H9 (cell line): Measurements from ENCODE around the gene RBMS3. TPM values are rescaled to one million over a fixed set of nuclear protein-coding genes. Genes with fewer than 3 reads are reported as not detected.

Source experiments
- DNase-seq: peaks from one replicate; pipeline ENCODE4 v3.0.0-alpha.2; 2017
- H2AFZ ChIP-seq: one replicate; pipeline ENCODE4 v1.6.1; 2013; ENCODE audit warnings: mild to moderate bottlenecking, low read length, control low read depth, moderate library complexity
- H2AK5ac ChIP-seq: 2 replicates; pipeline ENCODE4 v1.6.1; 2013; ENCODE audit warnings: low read length, control low read depth, mixed read lengths; ENCODE audit not compliant: insufficient read length
- H2BK120ac ChIP-seq: one replicate; pipeline ENCODE4 v1.6.1; 2013; ENCODE audit warnings: low read depth, mild to moderate bottlenecking, low read length, control low read depth, inconsistent platforms; ENCODE audit not compliant: poor library complexity, severe bottlenecking
- H2BK12ac ChIP-seq: 2 replicates; pipeline ENCODE4 v1.6.1; 2013; ENCODE audit warnings: low read length, control low read depth, mixed read lengths, low read depth; ENCODE audit not compliant: insufficient read length
- H2BK15ac ChIP-seq: 2 replicates; pipeline ENCODE4 v1.6.1; 2013; ENCODE audit warnings: low read depth, low read length, control low read depth
- H2BK20ac ChIP-seq: one replicate; pipeline ENCODE4 v1.6.1; 2013; ENCODE audit warnings: low read depth, mild to moderate bottlenecking, low read length, control low read depth, inconsistent platforms; ENCODE audit not compliant: poor library complexity, severe bottlenecking
- H2BK5ac ChIP-seq: 2 replicates; pipeline ENCODE4 v1.6.1; 2013; ENCODE audit warnings: low read length, control low read depth, mixed read lengths; ENCODE audit not compliant: insufficient read length
- H3K14ac ChIP-seq: 2 replicates; pipeline ENCODE4 v1.6.1; 2013; ENCODE audit warnings: low read length, control low read depth; ENCODE audit not compliant: insufficient read depth
- H3K18ac ChIP-seq: 2 replicates; pipeline ENCODE4 v1.6.1; 2013; ENCODE audit warnings: low read depth, mild to moderate bottlenecking, mixed read lengths, low read length, control low read depth; ENCODE audit not compliant: insufficient read length
- H3K23ac ChIP-seq: 2 replicates; pipeline ENCODE4 v1.6.1; 2013; ENCODE audit warnings: low read length, control low read depth, mixed read lengths, low read depth; ENCODE audit not compliant: insufficient read length
- H3K23me2 ChIP-seq: 2 replicates; pipeline ENCODE4 v1.6.1; 2013; ENCODE audit warnings: low read depth, mild to moderate bottlenecking, mixed read lengths, low read length, control low read depth; ENCODE audit not compliant: insufficient read length, poor library complexity, severe bottlenecking
- H3K27ac ChIP-seq: 2 replicates; pipeline ENCODE4 v1.5.1; 2013; ENCODE audit warnings: low read length, control low read depth, mixed read lengths, low read depth; ENCODE audit not compliant: insufficient read length
- H3K27me3 ChIP-seq: 2 replicates; pipeline ENCODE4 v1.6.1; 2013; ENCODE audit warnings: low read length, control low read depth, inconsistent platforms; ENCODE audit not compliant: insufficient read depth
- H3K4ac ChIP-seq: 2 replicates; pipeline ENCODE4 v1.6.1; 2013; ENCODE audit warnings: low read depth, mild to moderate bottlenecking, control low read depth, inconsistent platforms, low read length, moderate library complexity
- H3K4me1 ChIP-seq: 2 replicates; pipeline ENCODE4 v1.6.1; 2013; ENCODE audit warnings: low read length, control low read depth, inconsistent platforms; ENCODE audit not compliant: insufficient read depth
- H3K4me2 ChIP-seq: 2 replicates; pipeline ENCODE4 v1.6.1; 2013; ENCODE audit warnings: low read length, control low read depth, mixed read lengths; ENCODE audit not compliant: insufficient read length, insufficient read depth
- H3K56ac ChIP-seq: 2 replicates; pipeline ENCODE4 v1.6.1; 2013; ENCODE audit warnings: low read depth, mild to moderate bottlenecking, mixed read lengths, low read length, control low read depth; ENCODE audit not compliant: insufficient read length
- H3K79me1 ChIP-seq: 2 replicates; pipeline ENCODE4 v1.6.1; 2013; ENCODE audit warnings: low read depth, mild to moderate bottlenecking, moderate library complexity, low read length, control low read depth, inconsistent platforms; ENCODE audit not compliant: insufficient read depth, poor library complexity, severe bottlenecking
- H3K79me2 ChIP-seq: 2 replicates; pipeline ENCODE4 v1.6.1; 2013; ENCODE audit warnings: low read length, control low read depth, inconsistent platforms; ENCODE audit not compliant: insufficient read depth
- H3K9ac ChIP-seq: 2 replicates; pipeline ENCODE4 v1.6.1; 2013; ENCODE audit warnings: low read length, control low read depth, mixed read lengths; ENCODE audit not compliant: insufficient read length; ENCODE audit errors: extremely low read depth
- H3K9me3 ChIP-seq: one replicate; pipeline ENCODE4 v1.6.1; 2013; ENCODE audit warnings: low read depth, low read length, inconsistent platforms; ENCODE audit not compliant: control insufficient read depth
- H3T11ph ChIP-seq: one replicate; pipeline ENCODE4 v1.6.1; 2013; ENCODE audit warnings: mild to moderate bottlenecking, low read length, control low read depth, inconsistent platforms
- H4K20me1 ChIP-seq: one replicate; pipeline ENCODE4 v1.6.1; 2013; ENCODE audit not compliant: control insufficient read depth, insufficient read length, insufficient read depth
- H4K5ac ChIP-seq: 2 replicates; pipeline ENCODE4 v1.6.1; 2013; ENCODE audit warnings: low read depth, mild to moderate bottlenecking, mixed read lengths, low read length, control low read depth; ENCODE audit not compliant: insufficient read length
- H4K8ac ChIP-seq: replicated peaks from 2 replicates; pipeline ENCODE4 v1.6.1; 2013; ENCODE audit warnings: low read length, control low read depth, mixed read lengths, low read depth; ENCODE audit not compliant: insufficient read length
- H4K91ac ChIP-seq: 2 replicates; pipeline ENCODE4 v1.6.1; 2013; ENCODE audit warnings: low read depth, mild to moderate bottlenecking, moderate library complexity, mixed read lengths, low read length, control low read depth; ENCODE audit not compliant: insufficient read length
- H3K27ac Mint-ChIP-seq, 3 experiments: 2 replicates in 2 of 3; 3 replicates in 1 of 3; pipeline ENCODE4 v1.8.0; 2020 to 2021; ENCODE audit warnings: mixed read lengths in 3 of 3, mild to moderate bottlenecking in 1 of 3, moderate library complexity in 1 of 3
- H3K27me3 Mint-ChIP-seq: 2 replicates; pipeline ENCODE4 v1.8.0; 2021; ENCODE audit warnings: low read depth, mild to moderate bottlenecking, moderate library complexity, mixed read lengths
- H3K36me3 Mint-ChIP-seq, 3 experiments: 2 replicates in 2 of 3; 3 replicates in 1 of 3; pipeline ENCODE4 v1.8.0; 2020 to 2021; ENCODE audit warnings: low read depth in 3 of 3, mixed read lengths in 3 of 3; ENCODE audit not compliant: insufficient read depth in 1 of 3
- H3K4me1 Mint-ChIP-seq, 2 experiments: 2 replicates each; pipeline ENCODE4 v1.8.0; 2020; ENCODE audit warnings: mixed read lengths in 2 of 2
- H3K4me3 Mint-ChIP-seq, 2 experiments: 2 replicates in 1 of 2; 3 replicates in 1 of 2; pipeline ENCODE4 v1.8.0; 2020 to 2021; ENCODE audit warnings: mild to moderate bottlenecking in 2 of 2, mixed read lengths in 2 of 2, moderate library complexity in 1 of 2
- H3K9me3 Mint-ChIP-seq, 2 experiments: 2 replicates in 1 of 2; 3 replicates in 1 of 2; pipeline ENCODE4 v1.8.0; 2020; ENCODE audit warnings: mild to moderate bottlenecking in 2 of 2, mixed read lengths in 2 of 2, moderate library complexity in 1 of 2
- CTCF ChIP-seq: fragments of 200-600 bp; sonication (generic); conservative IDR thresholded peaks from 3 replicates; pipeline ENCODE4 v1.8.0; 2021; ENCODE audit warnings: antibody characterized with exemption, mild to moderate bottlenecking
- WGBS: extraction: QIAGEN DNeasy Blood & Tissue Kit; methylation state at CpG from one replicate; pipeline ENCODE4 v1.1.7; 2013; ENCODE audit warnings: missing lambda C conversion rate, low lambda C conversion rate, mixed read lengths; ENCODE audit not compliant: insufficient read length; ENCODE audit errors: extremely low coverage; 5-methylcytosine and 5-hydroxymethylcytosine counted together
- total RNA-seq: library from RNA; stranded (reverse); gene quantifications from 2 replicates; pipeline ENCODE4 v1.2.1, GENCODE V29; 2021

RBMS3 gene
- total RNA-seq, 1 experiment from 2014 or later: 8.1 TPM

DNA sequence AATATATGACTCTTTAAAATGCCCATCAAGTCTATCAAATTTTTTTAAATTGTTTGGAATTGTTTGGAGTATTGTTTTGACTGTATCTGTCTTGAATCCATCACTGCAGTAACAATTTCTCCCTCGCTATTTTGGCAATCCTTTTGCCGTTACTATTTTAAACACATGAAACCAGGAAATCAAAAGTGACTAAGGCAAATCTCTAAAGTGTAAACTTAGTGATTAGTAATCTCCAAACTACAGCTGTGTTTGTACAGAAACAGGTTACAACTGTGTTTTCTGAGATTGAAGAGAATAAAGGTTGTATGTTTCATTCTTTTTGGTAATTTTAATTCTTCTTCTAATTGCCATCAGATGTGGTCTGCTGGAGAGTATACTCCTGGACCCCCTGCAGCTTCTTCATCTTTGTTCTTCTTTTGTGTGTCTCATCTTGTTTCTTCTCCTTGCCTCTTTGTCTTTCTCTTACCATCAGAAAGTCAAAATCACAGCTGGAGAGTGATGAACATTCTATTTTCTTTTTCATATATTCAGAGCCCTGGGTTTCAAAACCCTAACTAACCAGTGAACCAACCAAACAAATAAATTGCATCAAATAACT lies 465.4 kb downstream of the RBMS3 start:
- Histone ChIP-seq H2BK15ac (no peak overlapping the region), H3K27ac (no peak overlapping the region), H2BK120ac (no peak overlapping the region), H2BK12ac (no peak overlapping the region), H3K23ac (no peak overlapping the region), H3K79me2 (no peaks in the 10 kb centered on the region), H2AFZ (no peak overlapping the region), H2BK20ac (no peak overlapping the region), H3K9me3 (no peaks in the 10 kb centered on the region), H3K4me1 (peaks cover 3% of the 10 kb centered on the region; the same call in 1 of the 2 replicates), H3K56ac (no peak overlapping the region), H3K14ac (no peak overlapping the region), H3K27me3 (no peaks in the 10 kb centered on the region), H4K5ac (no peak overlapping the region), H2AK5ac (no peak overlapping the region), H3K18ac (no peak overlapping the region), H4K91ac (no peak overlapping the region), H3K23me2 (no peaks in the 10 kb centered on the region), H4K20me1 (no peaks in the 10 kb centered on the region), H3T11ph (no peak overlapping the region), H2BK5ac (no peak overlapping the region), H3K79me1 (no peaks in the 10 kb centered on the region), H3K4ac (no peak overlapping the region), H3K4me2 (no peak overlapping the region), H4K8ac (no peak overlapping the region), H3K9ac (no peak overlapping the region)
- Mint-ChIP-seq H3K4me1 (peaks cover 19 to 23% of the 10 kb centered on the region in 2 experiments), H3K27me3 (no peaks in the 10 kb centered on the region), H3K36me3 (peaks cover 0 to 1% (median 0%) of the 10 kb centered on the region in 3 experiments; a peak in 1 of 7 replicates), H3K27ac (no peak overlapping the region; a peak in 1 of 7 replicates), H3K4me3 (no peak overlapping the region), H3K9me3 (no peaks in the 10 kb centered on the region; a peak in 1 of 5 replicates)
- DNase-seq: no peak
- WGBS: no CpG with 5 or more reads among the region's 2 CpGs
- TF ChIP-seq CTCF: no peak
